Nephron (organoid): Measurements from ENCODE around the gene KMT2C.
"Not testable (repeated sequence)": the region's sequence is repeated elsewhere in the genome, so short reads cannot be mapped to it uniquely, and the experiment has no call there.

ENCODE experiments used
- H3K27ac Mint-ChIP-seq, 3 experiments: 2 replicates each; pipeline ENCODE4 v1.8.0; 2020; ENCODE audit warnings: mixed read lengths in 3 of 3, mild to moderate bottlenecking in 2 of 3, moderate library complexity in 1 of 3
- H3K27me3 Mint-ChIP-seq: 2 replicates; pipeline ENCODE4 v1.8.0; 2021; ENCODE audit warnings: low read depth, mild to moderate bottlenecking, moderate library complexity, mixed read lengths
- H3K36me3 Mint-ChIP-seq: 2 replicates; pipeline ENCODE4 v1.8.0; 2020; ENCODE audit warnings: low read depth, mixed read lengths
- H3K4me1 Mint-ChIP-seq: 2 replicates; pipeline ENCODE4 v1.8.0; 2020; ENCODE audit warnings: mixed read lengths
- H3K4me3 Mint-ChIP-seq, 3 experiments: 2 replicates each; pipeline ENCODE4 v1.8.0; 2020; ENCODE audit warnings: mild to moderate bottlenecking in 3 of 3, mixed read lengths in 3 of 3, moderate library complexity in 2 of 3
- H3K9me3 Mint-ChIP-seq: 2 replicates; pipeline ENCODE4 v1.8.0; 2020; ENCODE audit warnings: mixed read lengths
- TF ChIP-seq, protein P1 (sequence below), 3 experiments: fragments of 200-600 bp; sonication (generic); IDR thresholded peaks; one replicate each; pipeline ENCODE4 v1.5.0; 2021; ENCODE audit warnings: antibody characterized with exemption in 3 of 3; ENCODE audit not compliant: unreplicated experiment in 3 of 3

KMT2C gene

DNA sequence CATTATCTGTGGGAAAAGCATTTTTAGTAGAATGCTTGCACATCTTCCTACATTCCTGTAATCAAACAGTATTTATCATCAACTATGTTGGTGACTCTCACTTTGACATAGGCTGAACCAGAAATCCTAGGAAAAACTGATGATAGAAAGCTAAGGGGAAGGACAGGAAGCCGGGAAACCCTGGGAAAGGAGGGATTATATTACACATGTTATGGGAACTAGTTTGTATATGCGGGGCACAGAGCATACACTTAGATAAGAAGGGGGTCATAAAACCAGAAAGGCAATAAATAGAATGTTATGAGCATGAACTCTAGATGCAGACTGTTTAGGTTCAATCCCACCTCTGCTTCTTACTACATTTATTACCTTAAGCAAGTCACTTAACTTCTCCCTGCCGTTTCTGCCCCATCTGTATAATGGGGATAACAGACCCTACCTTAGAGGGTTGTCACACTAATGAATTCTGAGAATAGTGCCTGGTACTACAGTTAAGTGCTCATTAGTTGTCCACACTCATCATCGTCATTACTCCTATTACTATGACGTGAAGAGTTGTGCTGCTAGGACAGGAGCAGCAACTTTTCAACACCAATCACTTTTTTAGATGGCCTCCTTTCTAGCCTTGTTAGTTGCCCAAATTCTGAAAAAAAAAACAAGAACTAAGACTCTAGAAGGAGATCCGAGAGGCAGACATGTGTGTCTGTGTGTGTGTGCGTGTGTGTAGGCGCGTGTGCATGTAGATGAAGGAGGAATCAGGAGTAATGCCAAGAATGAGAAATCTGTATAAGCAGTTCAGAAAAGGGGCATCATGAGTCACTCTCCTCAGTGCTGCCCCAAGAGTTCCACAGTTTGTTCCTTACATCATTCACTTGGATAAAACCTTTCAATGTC is 52.2 kb downstream of the KMT2C start:
- H3K4me1 Mint-ChIP-seq: peaks cover 7% of the 10 kb centered on the region

GRCh38 chr7:152382244-152382643 is 53.6 kb downstream of the KMT2C start:
- Mint-ChIP-seq H3K9me3 (peaks cover 20% of the 10 kb centered on the region), H3K36me3 (peaks cover 27% of the 10 kb centered on the region), H3K4me1 (peaks cover 7% of the 10 kb centered on the region), H3K27me3 (no peaks in the 10 kb centered on the region), H3K4me3 (no peak overlapping the region), H3K27ac (no peak overlapping the region)
- TF ChIP-seq, protein P1, sequence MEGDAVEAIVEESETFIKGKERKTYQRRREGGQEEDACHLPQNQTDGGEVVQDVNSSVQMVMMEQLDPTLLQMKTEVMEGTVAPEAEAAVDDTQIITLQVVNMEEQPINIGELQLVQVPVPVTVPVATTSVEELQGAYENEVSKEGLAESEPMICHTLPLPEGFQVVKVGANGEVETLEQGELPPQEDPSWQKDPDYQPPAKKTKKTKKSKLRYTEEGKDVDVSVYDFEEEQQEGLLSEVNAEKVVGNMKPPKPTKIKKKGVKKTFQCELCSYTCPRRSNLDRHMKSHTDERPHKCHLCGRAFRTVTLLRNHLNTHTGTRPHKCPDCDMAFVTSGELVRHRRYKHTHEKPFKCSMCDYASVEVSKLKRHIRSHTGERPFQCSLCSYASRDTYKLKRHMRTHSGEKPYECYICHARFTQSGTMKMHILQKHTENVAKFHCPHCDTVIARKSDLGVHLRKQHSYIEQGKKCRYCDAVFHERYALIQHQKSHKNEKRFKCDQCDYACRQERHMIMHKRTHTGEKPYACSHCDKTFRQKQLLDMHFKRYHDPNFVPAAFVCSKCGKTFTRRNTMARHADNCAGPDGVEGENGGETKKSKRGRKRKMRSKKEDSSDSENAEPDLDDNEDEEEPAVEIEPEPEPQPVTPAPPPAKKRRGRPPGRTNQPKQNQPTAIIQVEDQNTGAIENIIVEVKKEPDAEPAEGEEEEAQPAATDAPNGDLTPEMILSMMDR (IDR thresholded peaks at IDR 0.05; ENCODE audit: unreplicated experiment in 3 of 3): no peak

More for the DNA sequence above, 52.2 kb downstream of the KMT2C start:
- H3K4me3 Mint-ChIP-seq: no peak overlapping the region
- H3K27ac Mint-ChIP-seq: no peak overlapping the region
- H3K9me3 Mint-ChIP-seq: peaks cover 14% of the 10 kb centered on the region
- no peaks in the 10 kb centered on the region for H3K27me3 Mint-ChIP-seq
- TF ChIP-seq, protein P1 (IDR thresholded peaks at IDR 0.05; ENCODE audit: unreplicated experiment in 3 of 3): no peak
- H3K36me3 Mint-ChIP-seq: peaks cover 17% of the 10 kb centered on the region

GRCh38 chr7:152380931-152381578 is 54.7 kb downstream of the KMT2C start:
- not testable (repeated sequence) for H3K27ac Mint-ChIP-seq, H3K4me1 Mint-ChIP-seq, H3K4me3 Mint-ChIP-seq, H3K27me3 Mint-ChIP-seq
- Mint-ChIP-seq H3K36me3 (peaks cover 32% of the 10 kb centered on the region), H3K9me3 (peaks cover 24% of the 10 kb centered on the region)

DNA sequence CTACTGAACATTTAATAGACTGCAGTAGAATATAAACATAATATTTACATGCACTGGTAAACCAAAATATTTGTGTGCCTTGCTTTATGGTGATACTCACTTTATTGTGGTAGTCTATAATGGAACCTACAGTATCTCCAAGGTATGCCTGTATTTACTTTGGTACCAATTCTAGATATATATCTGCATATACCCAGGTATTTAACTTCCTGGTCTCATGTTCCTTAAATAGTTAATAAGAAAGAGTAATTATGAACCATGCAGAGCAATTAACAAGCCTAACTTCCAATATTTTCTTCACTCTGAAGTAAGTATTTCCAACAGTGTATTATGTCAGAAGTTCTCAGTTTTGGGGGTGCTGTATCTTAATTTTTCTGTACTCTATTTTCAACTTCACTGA is 57.3 kb downstream of the KMT2C start:
- not testable (repeated sequence) for H3K4me1 Mint-ChIP-seq, H3K27ac Mint-ChIP-seq, H3K27me3 Mint-ChIP-seq, H3K4me3 Mint-ChIP-seq
- H3K9me3 Mint-ChIP-seq: peaks cover 33% of the 10 kb centered on the region
- H3K36me3 Mint-ChIP-seq: peaks cover 37% of the 10 kb centered on the region

GRCh38 chr7:152376716-152377484 is 58.9 kb downstream of the KMT2C start:
- Mint-ChIP-seq H3K9me3 (peaks cover 40% of the 10 kb centered on the region), H3K36me3 (peaks cover 47% of the 10 kb centered on the region)
- not testable (repeated sequence) for H3K4me1 Mint-ChIP-seq, H3K27me3 Mint-ChIP-seq, H3K27ac Mint-ChIP-seq, H3K4me3 Mint-ChIP-seq

DNA sequence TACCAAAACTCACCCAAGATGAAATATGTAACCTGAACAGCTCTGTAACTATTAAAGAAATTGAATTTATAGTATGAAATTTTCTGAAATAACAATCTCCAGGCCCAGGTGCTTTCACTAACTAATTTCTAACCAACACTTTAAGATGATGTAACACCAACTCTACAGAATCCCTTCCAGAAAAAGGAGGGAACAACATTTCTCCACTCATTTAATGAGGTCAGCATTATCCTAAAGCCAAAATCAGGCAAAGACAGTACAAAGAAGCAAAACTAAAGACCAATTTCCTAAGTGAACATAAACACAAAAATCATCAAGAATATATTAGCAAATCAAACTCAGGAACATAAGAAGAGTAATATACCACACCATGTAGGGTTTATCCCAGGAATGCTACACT is 65.5 kb downstream of the KMT2C start:
- H3K9me3 Mint-ChIP-seq: peaks cover 16% of the 10 kb centered on the region
- H3K27ac Mint-ChIP-seq: no peak overlapping the region
- H3K36me3 Mint-ChIP-seq: peaks cover 35% of the 10 kb centered on the region
- H3K27me3 Mint-ChIP-seq: no peaks in the 10 kb centered on the region
- H3K4me1 Mint-ChIP-seq: peaks cover 29% of the 10 kb centered on the region
- no peak overlapping the region for H3K4me3 Mint-ChIP-seq
- TF ChIP-seq, protein P1 (IDR thresholded peaks at IDR 0.05; ENCODE audit: unreplicated experiment in 3 of 3): no peak

DNA sequence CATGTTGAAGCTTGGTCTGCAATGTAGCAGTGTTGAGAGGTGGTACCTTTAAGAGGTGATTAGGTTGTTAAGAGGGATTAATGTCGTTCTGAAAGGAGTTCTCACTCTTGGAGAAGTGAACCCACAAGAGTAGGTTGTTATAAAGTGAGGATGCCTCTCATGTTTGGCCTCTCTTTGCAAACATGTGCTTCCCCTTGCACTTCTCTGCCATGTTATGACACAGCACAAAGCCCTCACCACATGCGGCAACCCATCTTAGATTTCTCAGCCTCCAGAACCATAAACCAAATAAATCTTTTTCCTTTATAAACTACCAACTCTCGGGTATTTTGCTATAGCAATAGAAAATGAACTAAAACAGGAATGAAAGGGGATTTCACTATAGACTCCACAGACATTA is 66.3 kb downstream of the KMT2C start:
- Mint-ChIP-seq H3K9me3 (peaks cover 16% of the 10 kb centered on the region), H3K27me3 (no peaks in the 10 kb centered on the region), H3K27ac (no peak overlapping the region), H3K36me3 (peaks cover 35% of the 10 kb centered on the region), H3K4me3 (no peak overlapping the region), H3K4me1 (peaks cover 35% of the 10 kb centered on the region)
- TF ChIP-seq, protein P1 (IDR thresholded peaks at IDR 0.05; ENCODE audit: unreplicated experiment in 3 of 3): no peak
